T-cell (primary cell): ENCODE measurements around the gene TNFSF8. TPM values are rescaled to one million over a fixed set of nuclear protein-coding genes. Genes with fewer than 3 reads are reported as not detected.

Experiments used
- ATAC-seq, 4 experiments: fragments of 200-7000 bp in 3 of 4; fragments of 150-1000 bp in 1 of 4; cut with Tn5 transposase; replicated peaks in 1 of 4; 1 replicate in 3 of 4; 2 replicates in 1 of 4; pipeline ENCODE4 v1.10.0; 2021; ENCODE audit warnings: moderate library complexity in 3 of 4, mild to moderate bottlenecking in 2 of 4, moderate number of reproducible peaks in 1 of 4
- CTCF ChIA-PET, 2 donors: fragments of 300-600 bp; sonication (Branson Sonifier 250); formaldehyde crosslinking; loops; one replicate each; lab custom pipeline; 2022; ENCODE audit warnings: antibody characterized with exemption in 2 of 2; lab: Charles Lee
- POLR2A ChIA-PET, 2 donors: fragments of 300-600 bp; sonication (Branson Sonifier 250); formaldehyde crosslinking; loops; one replicate each; lab custom pipeline; 2022; ENCODE audit warnings: antibody characterized with exemption in 2 of 2; lab: Charles Lee
- DNase-seq, 35 experiments: peaks; one replicate each; pipeline versions ENCODE4 v3.0.0 to v3.0.0-alpha.2; 2013 to 2023
- H3K27ac ChIP-seq: one replicate; pipeline ENCODE4 v1.5.1; 2013; ENCODE audit warnings: low read length
- H3K27me3 ChIP-seq, 2 experiments: replicated peaks in 1 of 2; 1 replicate in 1 of 2; 2 replicates in 1 of 2; pipeline versions ENCODE4 v1.6.1 to v1.7.0; 2013; ENCODE audit warnings: low read length in 1 of 2, mixed read lengths in 1 of 2; ENCODE audit not compliant: control insufficient read depth in 2 of 2, insufficient read depth in 2 of 2; ENCODE audit errors: extremely low read depth in 1 of 2
- H3K36me3 ChIP-seq, 2 donors: 1 replicate in 1 of 2; 2 replicates in 1 of 2; pipeline versions ENCODE4 v1.6.1 to v1.7.0; 2013; ENCODE audit warnings: low read length in 1 of 2; ENCODE audit not compliant: control insufficient read depth in 2 of 2, insufficient read depth in 1 of 2; ENCODE audit errors: extremely low read depth in 1 of 2
- H3K4me1 ChIP-seq, 2 experiments: 1 replicate in 1 of 2; 2 replicates in 1 of 2; pipeline versions ENCODE4 v1.6.1 to v1.7.0; 2013; ENCODE audit warnings: low read length in 2 of 2, mixed read lengths in 1 of 2; ENCODE audit not compliant: insufficient read depth in 2 of 2, control insufficient read depth in 1 of 2; ENCODE audit errors: extremely low read depth in 1 of 2
- H3K4me3 ChIP-seq, 2 donors: 1 replicate in 1 of 2; 2 replicates in 1 of 2; pipeline versions ENCODE4 v1.5.1 to v1.7.0; 2013; ENCODE audit warnings: mild to moderate bottlenecking in 2 of 2, low read length in 1 of 2, moderate library complexity in 1 of 2; ENCODE audit not compliant: control insufficient read depth in 1 of 2; ENCODE audit errors: extremely low read depth in 1 of 2
- H3K9me3 ChIP-seq: 2 replicates; pipeline ENCODE4 v1.7.0; 2013
- H3K27ac Mint-ChIP-seq, 2 donors: one replicate each; pipeline ENCODE4 v1.8.0; 2020 to 2021; ENCODE audit warnings: mild to moderate bottlenecking in 2 of 2, mixed read lengths in 2 of 2
- H3K27me3 Mint-ChIP-seq, 2 donors: one replicate each; pipeline ENCODE4 v1.8.0; 2021 to 2022; ENCODE audit warnings: mixed read lengths in 2 of 2
- H3K36me3 Mint-ChIP-seq: one replicate; pipeline ENCODE4 v1.8.0; 2021; ENCODE audit warnings: mixed read lengths
- H3K4me1 Mint-ChIP-seq, 3 donors: one replicate each; pipeline ENCODE4 v1.8.0; 2020 to 2022; ENCODE audit warnings: mixed read lengths in 3 of 3, mild to moderate bottlenecking in 1 of 3
- H3K4me3 Mint-ChIP-seq, 3 donors: one replicate each; pipeline ENCODE4 v1.8.0; 2020 to 2022; ENCODE audit warnings: mild to moderate bottlenecking in 3 of 3, mixed read lengths in 3 of 3, moderate library complexity in 3 of 3
- H3K9me3 Mint-ChIP-seq, 3 donors: one replicate each; pipeline ENCODE4 v1.8.0; 2020 to 2022; ENCODE audit warnings: mixed read lengths in 3 of 3
- WGBS: methylation state at CpG from one replicate; pipeline ENCODE4 v1.1.5; 2013; ENCODE audit warnings: missing lambda C conversion rate; ENCODE audit not compliant: insufficient coverage; 5-methylcytosine and 5-hydroxymethylcytosine counted together
- total RNA-seq, 35 experiments: library from RNA in 6 of 35; stranded (reverse) in 6 of 35; fragments of 120-200 nt in 1 of 35; gene quantifications; one replicate each; pipeline versions ENCODE4 v1.2.1 to v1.2.4 and lab custom pipeline; 2013 to 2026

The TNFSF8 gene
- total RNA-seq, 5 donors from 2014 or later (not counting 1 experiment from before 2014, with no cell fraction given), result 42.9 to 102 (median 63.4) TPM

DNA sequence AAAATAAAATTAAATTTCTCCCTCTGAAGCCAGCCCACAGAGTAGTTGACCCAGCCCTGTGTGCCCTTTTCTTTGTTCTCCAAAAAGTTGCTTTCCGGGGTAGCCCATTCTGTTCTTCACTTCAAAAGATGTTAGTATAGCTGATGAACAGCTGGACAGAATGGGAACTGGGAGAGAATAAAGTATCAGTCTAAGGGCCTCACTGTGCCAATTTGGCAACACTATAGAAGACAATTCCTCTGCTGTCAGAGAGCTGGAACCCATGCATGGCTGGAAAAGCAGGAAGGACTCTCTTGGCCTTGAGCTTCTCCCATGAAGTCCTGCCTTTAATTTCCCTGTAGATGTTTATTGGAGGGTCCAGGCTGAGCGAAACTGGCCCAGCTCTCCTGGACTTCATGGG, 11.0 kb upstream of the TNFSF8 start:
- H3K36me3 Mint-ChIP-seq, result no peaks in the 10 kb centered on the region
- H3K27ac Mint-ChIP-seq, result no peak overlapping the region
- CTCF ChIA-PET, result no interaction called here
- H3K4me3 Mint-ChIP-seq, result no peak overlapping the region
- H3K27me3 ChIP-seq, result no peaks in the 10 kb centered on the region
- POLR2A ChIA-PET, result interaction anchor here in 1 of 2 donors (0.6 kb wide), 1 partner anchor 20 kb away, joined by 3 read pairs; no protein-coding TSS in a partner anchor
- H3K9me3 Mint-ChIP-seq, result no peaks in the 10 kb centered on the region
- H3K4me1 ChIP-seq, result peaks cover 8 to 16% of the 10 kb centered on the region in 2 experiments
- no CpG with 5 or more reads among the region's 2 CpGs for WGBS
- H3K4me1 Mint-ChIP-seq, result peaks cover 25 to 38% (median 25%) of the 10 kb centered on the region in 3 donors
- H3K27ac ChIP-seq, result no peak overlapping the region
- H3K27me3 Mint-ChIP-seq, result no peaks in the 10 kb centered on the region
- DNase-seq, result no peak
- H3K4me3 ChIP-seq, result no peak overlapping the region
- ATAC-seq, result no peak
- H3K9me3 ChIP-seq, result no peaks in the 10 kb centered on the region
- H3K36me3 ChIP-seq, result no peaks in the 10 kb centered on the region

DNA sequence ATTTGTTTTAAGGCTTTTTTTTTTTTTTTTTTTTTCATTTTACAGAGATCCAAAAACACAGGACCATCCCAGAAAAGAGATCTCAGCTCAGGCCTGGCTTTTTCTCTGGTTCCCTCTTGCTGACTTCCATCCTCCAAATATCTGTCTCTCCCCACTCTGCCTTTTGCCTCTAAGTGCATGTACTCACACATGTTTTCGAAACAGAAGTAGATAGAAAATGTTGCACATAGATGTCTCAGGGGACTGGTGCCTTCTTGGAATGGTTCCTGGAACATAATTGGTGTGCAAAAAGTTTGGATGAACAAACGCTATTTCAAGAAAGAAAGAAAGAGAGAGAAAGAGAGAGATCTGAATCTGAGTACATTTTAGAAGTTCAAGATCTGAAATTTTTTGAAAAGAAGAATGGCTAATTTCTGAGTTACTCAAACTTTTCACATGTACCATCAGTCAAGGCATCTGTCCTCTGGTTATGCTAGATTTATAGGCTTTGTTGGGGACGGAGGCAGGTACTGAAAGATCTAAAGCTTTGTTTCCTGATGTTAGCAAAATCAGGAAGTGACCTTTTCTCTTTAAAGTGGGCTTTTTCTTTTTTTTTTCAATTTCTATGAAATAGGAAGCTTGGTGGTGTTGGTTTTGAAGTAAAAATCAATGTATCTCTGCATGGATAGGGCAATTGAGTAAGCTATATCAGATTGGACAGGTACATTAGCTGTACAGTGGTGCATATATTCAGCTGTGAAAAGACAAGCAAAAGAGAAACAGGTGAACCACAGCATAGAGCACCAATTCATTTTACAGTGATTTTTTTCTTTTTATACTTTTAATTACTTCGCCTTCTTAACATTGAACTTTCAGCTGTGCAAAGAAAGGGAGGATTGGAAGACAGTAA, 8.5 kb upstream of the TNFSF8 start:
- no peak for DNase-seq
- Histone ChIP-seq H3K4me3 (no peak overlapping the region), H3K36me3 (no peaks in the 10 kb centered on the region), H3K4me1 (peaks cover 8 to 16% of the 10 kb centered on the region in 2 experiments), H3K27ac (no peak overlapping the region), H3K9me3 (no peaks in the 10 kb centered on the region), H3K27me3 (no peaks in the 10 kb centered on the region)
- Mint-ChIP-seq H3K27me3 (no peaks in the 10 kb centered on the region), H3K4me1 (peaks cover 25 to 28% (median 25%) of the 10 kb centered on the region in 3 donors), H3K9me3 (no peaks in the 10 kb centered on the region), H3K27ac (peak overlapping the region; percentile 73 to 78), H3K36me3 (no peaks in the 10 kb centered on the region), H3K4me3 (peak overlapping the region in 1 of 3 donors; percentile 57)
- peak; percentile 34 to 65 (median 54) for ATAC-seq
- ChIA-PET POLR2A (interaction anchor here (0.6 to 0.9 kb wide), 5 partner anchors 9 to 1312 kb away, joined by 3 to 9 read pairs (median 3); no protein-coding TSS in a partner anchor), CTCF (interaction anchor here in 1 of 2 donors (0.5 kb wide), 1 partner anchor 10 kb away, joined by 4 read pairs; no protein-coding TSS in a partner anchor)
- 50% methylated on average over 2 of the region's 4 CpGs for WGBS

DNA sequence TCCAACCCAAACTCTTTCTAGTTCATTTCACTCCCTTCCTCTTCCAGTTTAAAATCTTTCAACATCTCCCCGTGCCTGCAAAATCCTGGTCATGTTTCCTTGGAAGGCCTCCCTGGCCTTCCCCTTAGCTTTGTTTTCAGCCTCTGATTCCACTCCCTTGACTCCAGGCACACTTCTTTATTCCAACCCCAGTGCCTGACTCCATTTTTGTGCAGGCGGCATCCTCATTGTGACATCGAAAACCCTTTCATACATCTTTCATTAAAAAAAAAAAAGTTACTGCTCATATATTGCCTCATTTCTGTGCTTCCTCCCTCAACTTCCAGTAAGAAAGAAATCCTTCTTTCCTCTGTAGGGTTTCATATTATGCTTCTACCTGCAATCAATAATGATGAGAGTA, 7.1 kb upstream of the TNFSF8 start:
- Mint-ChIP-seq H3K27ac (peak overlapping the region; percentile 9 to 69), H3K4me1 (peaks cover 28 to 29% (median 28%) of the 10 kb centered on the region in 3 donors), H3K9me3 (no peaks in the 10 kb centered on the region), H3K36me3 (no peaks in the 10 kb centered on the region), H3K27me3 (no peaks in the 10 kb centered on the region), H3K4me3 (no peak overlapping the region)
- Histone ChIP-seq H3K4me1 (peaks cover 8 to 16% of the 10 kb centered on the region in 2 experiments), H3K27me3 (no peaks in the 10 kb centered on the region), H3K27ac (no peak overlapping the region), H3K4me3 (no peak overlapping the region), H3K36me3 (no peaks in the 10 kb centered on the region), H3K9me3 (no peaks in the 10 kb centered on the region)
- 98% methylated on average over 3 of the region's 3 CpGs for WGBS
- ATAC-seq (no peak), DNase-seq (no peak)
- ChIA-PET POLR2A (interaction anchor here in 1 of 2 donors (0.5 kb wide), 1 partner anchor 35 kb away, joined by 3 read pairs; no protein-coding TSS in a partner anchor), CTCF (interaction anchor here (0.6 to 1.7 kb wide), 3 partner anchors 8 to 23 kb away, joined by 3 to 8 read pairs (median 5); no protein-coding TSS in a partner anchor)

DNA sequence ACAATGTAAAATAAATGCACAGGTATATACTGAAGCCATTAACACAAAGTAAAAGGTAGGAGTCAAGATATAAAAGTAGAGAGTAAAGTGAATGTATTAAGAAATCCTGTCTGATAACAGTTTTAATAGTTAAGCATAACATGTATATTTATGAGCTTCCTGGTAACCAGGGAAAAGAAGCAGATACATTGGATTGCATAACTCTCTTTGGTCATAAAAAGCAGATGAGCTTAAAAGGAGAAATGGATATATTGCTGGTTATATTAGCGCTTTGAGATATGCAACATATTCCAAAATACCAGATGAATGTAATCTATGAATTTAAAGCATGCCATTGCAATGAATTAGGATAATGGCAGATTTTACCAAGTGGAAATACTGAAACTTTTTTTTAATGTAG, 6.2 kb upstream of the TNFSF8 start:
- H3K4me3 Mint-ChIP-seq, result no peak overlapping the region
- no peaks in the 10 kb centered on the region for H3K36me3 Mint-ChIP-seq
- no peaks in the 10 kb centered on the region for H3K9me3 Mint-ChIP-seq
- H3K36me3 ChIP-seq, result no peaks in the 10 kb centered on the region
- H3K9me3 ChIP-seq, result no peaks in the 10 kb centered on the region
- WGBS, result no CpG with 5 or more reads among the region's 1 CpG
- H3K4me1 Mint-ChIP-seq, result peaks cover 33 to 37% (median 37%) of the 10 kb centered on the region in 3 donors
- H3K4me1 ChIP-seq, result peaks cover 8 to 16% of the 10 kb centered on the region in 2 experiments
- no peak overlapping the region for H3K27ac Mint-ChIP-seq
- H3K27me3 ChIP-seq, result no peaks in the 10 kb centered on the region
- no peak overlapping the region for H3K4me3 ChIP-seq
- ATAC-seq (no peak), DNase-seq (no peak)
- ChIA-PET POLR2A (no interaction called here), CTCF (interaction anchor here in 1 of 2 donors (1.7 kb wide), 1 partner anchor 7 kb away, joined by 8 read pairs; no protein-coding TSS in a partner anchor)
- H3K27me3 Mint-ChIP-seq, result no peaks in the 10 kb centered on the region
- H3K27ac ChIP-seq, result no peak overlapping the region

DNA sequence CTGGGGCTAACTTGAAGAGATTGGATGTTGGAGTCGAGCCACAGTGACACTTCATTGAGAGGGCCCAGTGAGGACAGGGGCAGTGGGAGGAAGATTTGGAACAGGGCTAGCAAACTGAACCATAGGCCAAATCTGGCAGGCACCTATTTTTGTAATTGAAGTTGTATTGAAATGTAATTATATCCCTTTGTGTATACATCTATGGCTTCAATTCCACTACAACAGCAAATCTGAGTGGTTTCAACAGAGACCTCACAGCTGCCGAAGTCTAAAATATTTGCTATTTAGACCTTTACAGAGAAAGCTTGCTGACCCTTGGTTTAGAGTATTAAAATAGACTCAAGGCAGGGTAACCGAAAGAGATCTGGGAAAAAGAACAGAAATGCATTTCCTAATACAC, 4.7 kb upstream of the TNFSF8 start:
- H3K4me1 Mint-ChIP-seq, result peaks cover 40 to 47% (median 46%) of the 10 kb centered on the region in 3 donors
- H3K36me3 ChIP-seq, result no peaks in the 10 kb centered on the region
- H3K27me3 ChIP-seq, result no peaks in the 10 kb centered on the region
- H3K36me3 Mint-ChIP-seq, result no peaks in the 10 kb centered on the region
- POLR2A ChIA-PET, result interaction anchor here in 1 of 2 donors (1.1 kb wide), 1 partner anchor 15 kb away, joined by 3 read pairs; no protein-coding TSS in a partner anchor
- no peaks in the 10 kb centered on the region for H3K9me3 Mint-ChIP-seq
- H3K27me3 Mint-ChIP-seq, result no peaks in the 10 kb centered on the region
- H3K4me1 ChIP-seq, result peaks cover 19 to 21% of the 10 kb centered on the region in 2 experiments
- no peaks in the 10 kb centered on the region for H3K9me3 ChIP-seq
- WGBS, result 100% methylated on average over 1 of the region's 3 CpGs
- no peak for DNase-seq
- H3K27ac ChIP-seq, result no peak overlapping the region
- no peak for ATAC-seq
- no peak overlapping the region for H3K4me3 ChIP-seq
- no peak overlapping the region for H3K4me3 Mint-ChIP-seq
- CTCF ChIA-PET, result no interaction called here
- no peak overlapping the region for H3K27ac Mint-ChIP-seq

DNA sequence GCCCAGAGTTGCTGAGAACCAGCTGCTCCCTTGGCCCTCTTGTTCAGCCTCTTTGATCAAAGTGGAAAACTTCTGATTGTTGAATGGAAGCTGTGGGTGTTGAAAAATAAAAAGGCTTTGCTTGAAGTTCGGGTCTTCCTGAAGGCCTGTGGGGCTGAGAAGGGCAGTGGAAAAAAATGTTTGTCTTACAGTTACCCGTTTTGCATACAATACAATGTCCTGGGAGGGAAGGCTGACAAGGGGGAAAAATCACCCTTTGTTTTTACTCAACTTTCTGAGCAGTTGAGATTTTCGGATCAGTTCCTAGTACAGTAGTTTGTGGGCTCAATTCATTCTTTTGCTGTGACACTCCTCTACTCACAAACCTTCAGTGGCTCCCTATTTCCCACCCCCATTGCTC, 2.1 kb upstream of the TNFSF8 start:
- no peak overlapping the region for H3K4me3 Mint-ChIP-seq
- peak overlapping the region; percentile 63 to 99 for H3K27ac Mint-ChIP-seq

More for the DNA sequence above, 2.1 kb upstream of the TNFSF8 start:
- ChIA-PET POLR2A (interaction anchor here in 1 of 2 donors (1.1 kb wide), 1 partner anchor 26 kb away, joined by 4 read pairs; no protein-coding TSS in a partner anchor), CTCF (no interaction called here)
- Histone ChIP-seq H3K4me3 (no peak overlapping the region), H3K36me3 (no peaks in the 10 kb centered on the region), H3K4me1 (peaks cover 11 to 24% of the 10 kb centered on the region in 2 experiments), H3K27me3 (no peaks in the 10 kb centered on the region), H3K9me3 (no peaks in the 10 kb centered on the region), H3K27ac (no peak overlapping the region)
- no peaks in the 10 kb centered on the region for H3K9me3 Mint-ChIP-seq
- H3K36me3 Mint-ChIP-seq, result peaks cover under 1% of the 10 kb centered on the region
- WGBS, result 50% methylated on average over 1 of the region's 3 CpGs
- peaks cover 35 to 40% (median 37%) of the 10 kb centered on the region in 3 donors for H3K4me1 Mint-ChIP-seq
- no peak for ATAC-seq
- no peaks in the 10 kb centered on the region for H3K27me3 Mint-ChIP-seq
- no peak for DNase-seq
